HG03135 (cell line): ENCODE results near the gene OR56A5.
"Not testable (repeated sequence)": the region's sequence is repeated elsewhere in the genome, so short reads cannot be mapped to it uniquely, and the experiment has no call there.

Experiments used
- ATAC-seq: cut with Tn5 transposase; IDR thresholded peaks from one replicate; pipeline ENCODE4 v1.9.1; 2021; ENCODE audit warnings: mild to moderate bottlenecking, moderate library complexity; ENCODE audit not compliant: unreplicated experiment

Gene OR56A5

GRCh38 chr11:5968394-5968793 is at the start of gene OR56A5:
Gene OR56A5 (minus strand): TSS chr11:5968494. CDS start chr11:5968494, 0 bp downstream.
- ATAC-seq: no peak

- ATAC-seq: no peak
Measured at GRCh38 chr11:6013042-6013441, 44.7 kb upstream of the OR56A5 start.

GRCh38 chr11:6012035-6012668 is 43.9 kb upstream of the OR56A5 start:
- no peak for ATAC-seq

- ATAC-seq: no peak
Measured at GRCh38 chr11:6006846-6007245, 38.6 kb upstream of the OR56A5 start, which contains the start of gene OR56A4. Gene OR56A4 (minus strand): TSS chr11:6006946. CDS start chr11:6002992, 3,954 bp downstream.

GRCh38 chr11:6006395-6006794 is 38.1 kb upstream of the OR56A5 start:
- ATAC-seq: no peak

- ATAC-seq: no peak
Measured at GRCh38 chr11:6002202-6002699, 34.0 kb upstream of the OR56A5 start.

GRCh38 chr11:5994791-5995190 is 26.5 kb upstream of the OR56A5 start:
- ATAC-seq: no peak

- ATAC-seq: no peak
Measured at GRCh38 chr11:5992604-5993251, 24.4 kb upstream of the OR56A5 start.

- ATAC-seq: no peak
Measured at GRCh38 chr11:5992150-5992549, 23.9 kb upstream of the OR56A5 start.

GRCh38 chr11:5989203-5989602 is 20.9 kb upstream of the OR56A5 start:
- ATAC-seq: no peak

- no peak for ATAC-seq
Measured at GRCh38 chr11:5986885-5987284, 18.6 kb upstream of the OR56A5 start, which contains the start of gene OR52L1. Gene OR52L1 (minus strand): TSS chr11:5986985. CDS start chr11:5986930, 55 bp downstream.

- ATAC-seq: no peak
Measured at GRCh38 chr11:5983443-5983842, 15.1 kb upstream of the OR56A5 start.

GRCh38 chr11:5973530-5973929 is 5.2 kb upstream of the OR56A5 start:
- ATAC-seq: no peak

GRCh38 chr11:5967708-5968107 is 586 bp downstream of the OR56A5 start:
- ATAC-seq: no peak

- ATAC-seq: no peak
Measured at GRCh38 chr11:5966958-5967357, 1.3 kb downstream of the OR56A5 start.

GRCh38 chr11:5960704-5961320 is 7.5 kb downstream of the OR56A5 start:
- ATAC-seq: not testable (repeated sequence)

GRCh38 chr11:5955586-5955985 is 12.7 kb downstream of the OR56A5 start:
- no peak for ATAC-seq

- ATAC-seq: no peak
Measured at GRCh38 chr11:5941951-5942350, 26.3 kb downstream of the OR56A5 start, which contains the start of gene OR56A3. Gene OR56A3 (plus strand): TSS chr11:5942251. CDS start chr11:5947347, 5,096 bp downstream.

- no peak for ATAC-seq
Measured at GRCh38 chr11:5940748-5941147, 27.5 kb downstream of the OR56A5 start.

GRCh38 chr11:5938603-5938965 is 29.7 kb downstream of the OR56A5 start:
- ATAC-seq: no peak

- ATAC-seq: no peak
Measured at GRCh38 chr11:5937868-5938602, 30.3 kb downstream of the OR56A5 start.
